Measurements from ENCODE around the gene ATXN7L1. TPM values are rescaled to one million over a fixed set of nuclear protein-coding genes. Genes with fewer than 3 reads are reported as not detected.
A peak's percentile ranks its signal among the peaks of the same experiment; 100 is the strongest.

Gene ATXN7L1
- total RNA-seq, 2 donors from 2014 or later: 12.6 to 28.1 TPM

- TF ChIP-seq CTCF (IDR thresholded peaks at IDR 0.05) (no peak), POLR2A (IDR thresholded peaks at IDR 0.05) (no peak), POLR2AphosphoS5 (IDR thresholded peaks at IDR 0.05) (no peak)
- Histone ChIP-seq H3K27me3 (replicated peaks; ENCODE audit: insufficient read depth) (no peaks in the 10 kb centered on the region), H3K4me1 (replicated peaks) (peaks cover 7% of the 10 kb centered on the region), H3K4me3 (no peak overlapping the region), H3K36me3 (no peaks in the 10 kb centered on the region), H3K9me3 (no peaks in the 10 kb centered on the region), H3K27ac (no peak overlapping the region)
- WGBS: 93% methylated on average over 4 of the region's 4 CpGs
- intact Hi-C loops (cut with DNase I): loop anchor here (5.0 to 10.0 kb wide), 2 partner anchors 33 to 76 kb away; partner anchors contain the start of gene ATXN7L1
- no peak for DNase-seq (ENCODE audit: low spot score)
Observed at GRCh38 chr7:105799006-105799405, 77.4 kb downstream of the ATXN7L1 start.

- H3K9me3 ChIP-seq: no peaks in the 10 kb centered on the region
- no peak for DNase-seq (ENCODE audit: low spot score)
- intact Hi-C loops (cut with DNase I): loop anchor here (5.0 to 10.0 kb wide), 2 partner anchors 35 to 77 kb away; partner anchors contain the start of gene ATXN7L1
- H3K27me3 ChIP-seq (replicated peaks; ENCODE audit: insufficient read depth): no peaks in the 10 kb centered on the region
- TF ChIP-seq POLR2AphosphoS5 (IDR thresholded peaks at IDR 0.05) (no peak), POLR2A (IDR thresholded peaks at IDR 0.05) (no peak), CTCF (IDR thresholded peaks at IDR 0.05) (no peak)
- H3K4me1 ChIP-seq (replicated peaks): peaks cover 7% of the 10 kb centered on the region
- WGBS: 86% methylated on average over 7 of the region's 7 CpGs
- H3K27ac ChIP-seq: no peak overlapping the region
- H3K36me3 ChIP-seq: no peaks in the 10 kb centered on the region
- no peak overlapping the region for H3K4me3 ChIP-seq
Observed at GRCh38 chr7:105797652-105798051, 78.7 kb downstream of the ATXN7L1 start.

GRCh38 chr7:105796365-105796764 lies 80.0 kb downstream of the ATXN7L1 start:
- H3K4me3 ChIP-seq: no peak overlapping the region
- no peak for DNase-seq (ENCODE audit: low spot score)
- TF ChIP-seq POLR2A (IDR thresholded peaks at IDR 0.05) (no peak), POLR2AphosphoS5 (IDR thresholded peaks at IDR 0.05) (no peak), CTCF (IDR thresholded peaks at IDR 0.05) (no peak)
- intact Hi-C loops (cut with DNase I): loop anchor here (5.0 to 10.0 kb wide), 2 partner anchors 36 to 78 kb away; partner anchors contain the start of gene ATXN7L1
- peaks cover 7% of the 10 kb centered on the region for H3K4me1 ChIP-seq (replicated peaks)
- no peaks in the 10 kb centered on the region for H3K27me3 ChIP-seq (replicated peaks; ENCODE audit: insufficient read depth)
- no peaks in the 10 kb centered on the region for H3K36me3 ChIP-seq
- H3K27ac ChIP-seq: no peak overlapping the region
- WGBS: 53% methylated on average over 2 of the region's 2 CpGs
- no peaks in the 10 kb centered on the region for H3K9me3 ChIP-seq

- Histone ChIP-seq H3K4me3 (no peak overlapping the region), H3K9me3 (no peaks in the 10 kb centered on the region), H3K27ac (peak overlapping the region; percentile 14 to 47), H3K4me1 (replicated peaks) (peaks cover 7% of the 10 kb centered on the region), H3K27me3 (replicated peaks; ENCODE audit: insufficient read depth) (no peaks in the 10 kb centered on the region), H3K36me3 (no peaks in the 10 kb centered on the region)
- intact Hi-C loops (cut with DNase I): loop anchor here (5.0 to 10.0 kb wide), 2 partner anchors 37 to 80 kb away; partner anchors contain the start of gene ATXN7L1
- TF ChIP-seq POLR2A (IDR thresholded peaks at IDR 0.05) (no peak), POLR2AphosphoS5 (IDR thresholded peaks at IDR 0.05) (peak; percentile 31), CTCF (IDR thresholded peaks at IDR 0.05) (no peak)
- no peak for DNase-seq (ENCODE audit: low spot score)
- WGBS: 26% methylated on average over 8 of the region's 8 CpGs
Observed at GRCh38 chr7:105794741-105795729, 81.4 kb downstream of the ATXN7L1 start.

All from prostate gland (tissue), 2 donors.